Upper lobe of right lung (tissue), 1 donor: ENCODE measurements around the gene CLMN. TPM values are rescaled to one million over a fixed set of nuclear protein-coding genes. Genes with fewer than 3 reads are reported as not detected.
"Not testable (repeated sequence)": the region's sequence is repeated elsewhere in the genome, so short reads cannot be mapped to it uniquely, and the experiment has no call there.

Source experiments
- ATAC-seq: fragments of 200-7000 bp; cut with Tn5 transposase; one replicate; pipeline ENCODE4 v1.9.1; 2020; ENCODE audit warnings: mild to moderate bottlenecking, moderate library complexity
- DNase-seq: peaks from one replicate; pipeline ENCODE4 v3.0.0-alpha.2; 2020
- H3K27ac ChIP-seq: fragments of 200-600 bp; one replicate; pipeline ENCODE4 v1.8.0; 2022
- H3K27me3 ChIP-seq: fragments of 200-600 bp; one replicate; pipeline ENCODE4 v1.8.0; 2022; ENCODE audit warnings: mild to moderate bottlenecking
- H3K36me3 ChIP-seq: fragments of 200-600 bp; one replicate; pipeline ENCODE4 v1.8.0; 2022
- H3K4me1 ChIP-seq: fragments of 200-600 bp; one replicate; pipeline ENCODE4 v1.8.0; 2022
- H3K4me3 ChIP-seq: fragments of 200-600 bp; one replicate; pipeline ENCODE4 v1.8.0; 2022; ENCODE audit warnings: mild to moderate bottlenecking
- H3K9me3 ChIP-seq: fragments of 200-600 bp; one replicate; pipeline ENCODE4 v1.8.0; 2022
- CTCF ChIP-seq: fragments of 200-600 bp; IDR thresholded peaks from one replicate; pipeline ENCODE4 v1.8.0; 2022; ENCODE audit warnings: antibody characterized with exemption
- intact Hi-C: fragments of 100-400 bp; cut with DNase I; formaldehyde crosslinking; loops from one replicate; pipeline ENCODE4 v1.11.0; 2022
- total RNA-seq: library from RNA; stranded (reverse); fragmentation: NEBNext Ultra II Directional; extraction: Animal tissue kit (Norgen Biotek cat#: 25700); gene quantifications from one replicate; pipeline ENCODE4 v1.2.1, GENCODE V29; 2021
- donor health status: DM: no; HTN: yes; CAD: no; lungs with severe emphysema.

CLMN gene
- total RNA-seq, 1 donor from 2014 or later = 19.3 TPM

DNA sequence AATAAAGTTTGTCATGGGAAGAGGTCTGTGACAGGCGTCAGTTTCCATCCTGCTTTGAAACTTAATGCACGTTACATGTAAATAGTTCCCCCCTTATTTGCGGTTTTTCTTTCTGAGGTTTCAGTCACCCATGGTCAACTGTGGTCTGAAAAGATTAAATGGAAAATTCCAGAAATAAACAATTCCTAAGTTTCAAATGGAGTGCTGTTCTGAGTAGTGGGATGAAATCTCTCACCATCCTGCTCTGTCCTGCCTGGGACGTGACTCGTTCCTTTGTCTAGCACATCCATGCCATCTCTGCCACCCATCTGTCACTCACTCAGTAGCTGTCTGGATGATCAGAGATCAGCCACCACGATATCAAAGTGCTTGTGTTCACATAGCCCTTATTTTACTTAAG is 111.1 kb downstream of the CLMN start:
- DNase-seq (no peak), ATAC-seq (no peak)
- intact Hi-C loops = no loop called here
- peaks cover under 1% of the 10 kb centered on the region for H3K27me3 ChIP-seq
- H3K4me3 ChIP-seq = no peak overlapping the region
- no peaks in the 10 kb centered on the region for H3K4me1 ChIP-seq
- no peak overlapping the region for H3K27ac ChIP-seq
- no peak for TF ChIP-seq CTCF
- H3K9me3 ChIP-seq = no peaks in the 10 kb centered on the region
- peaks cover 6% of the 10 kb centered on the region for H3K36me3 ChIP-seq

DNA sequence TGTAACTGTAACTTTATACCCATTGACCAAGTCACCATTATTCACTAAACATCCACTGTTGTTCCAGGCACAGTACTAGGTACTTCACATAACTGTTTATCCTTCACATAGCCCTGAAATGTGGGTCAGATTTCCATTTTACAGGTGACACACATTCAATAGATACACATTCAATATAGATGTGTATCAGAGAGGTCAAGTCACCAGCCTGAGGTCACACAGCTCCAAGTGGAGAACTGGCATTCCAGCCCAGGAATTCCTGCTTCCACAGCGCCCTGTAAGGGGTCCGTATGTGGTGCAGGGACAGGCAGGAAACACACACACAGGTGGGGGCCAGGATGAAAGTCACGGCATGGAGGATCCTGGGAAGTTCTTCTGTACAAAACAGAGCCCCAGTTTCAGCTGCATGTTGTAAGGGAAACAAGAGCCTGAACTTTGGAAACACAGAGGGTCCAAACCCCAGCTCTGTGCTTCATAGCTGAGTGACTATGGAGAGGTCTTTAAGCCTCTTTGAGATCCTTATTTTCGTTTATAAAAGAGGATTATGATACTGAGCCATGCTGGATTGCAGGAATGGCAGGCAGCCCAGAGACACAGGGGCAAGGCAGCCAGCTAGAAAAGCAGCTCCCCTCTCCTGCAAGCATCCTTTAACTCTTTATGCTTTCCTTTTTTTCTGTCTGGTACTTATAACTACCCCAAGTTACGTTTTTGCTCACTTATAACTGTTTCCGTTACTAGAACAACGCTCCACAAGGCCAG is 112.1 kb downstream of the CLMN start:
- Histone ChIP-seq H3K9me3 (no peaks in the 10 kb centered on the region), H3K36me3 (peaks cover 11% of the 10 kb centered on the region), H3K4me3 (no peak overlapping the region), H3K27me3 (peaks cover 4% of the 10 kb centered on the region), H3K27ac (no peak overlapping the region), H3K4me1 (no peaks in the 10 kb centered on the region)
- TF ChIP-seq CTCF = no peak
- ATAC-seq (no peak), DNase-seq (no peak)
- intact Hi-C loops = no loop called here

DNA sequence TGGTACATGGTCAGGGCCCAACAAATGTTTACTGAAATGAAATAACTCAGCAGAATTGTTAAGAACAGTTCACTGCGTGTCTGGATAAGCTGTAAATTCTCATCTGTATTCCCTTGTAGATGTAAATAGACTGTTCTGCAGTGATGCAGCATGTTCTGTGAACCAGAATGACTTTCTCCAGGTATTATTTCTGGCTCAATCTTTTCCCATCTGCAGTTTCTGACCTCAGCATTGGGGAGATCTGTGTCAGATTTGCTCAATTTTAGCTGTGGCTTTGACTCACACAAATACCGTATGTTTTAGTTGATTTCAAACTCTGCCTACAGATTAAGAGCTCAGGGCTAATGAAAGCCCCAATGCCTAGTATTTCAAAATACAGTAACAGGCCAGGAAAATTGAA is 113.2 kb downstream of the CLMN start:
- ATAC-seq = no peak
- TF ChIP-seq CTCF = no peak

GRCh38 chr14:95204705-95205104 is 115.0 kb downstream of the CLMN start:
- DNase-seq (no peak), ATAC-seq (no peak)
- Histone ChIP-seq H3K9me3 (no peaks in the 10 kb centered on the region), H3K36me3 (peaks cover 11% of the 10 kb centered on the region), H3K27ac (no peak overlapping the region), H3K4me3 (no peak overlapping the region), H3K4me1 (no peaks in the 10 kb centered on the region), H3K27me3 (peaks cover 4% of the 10 kb centered on the region)
- intact Hi-C loops = no loop called here
- no peak for TF ChIP-seq CTCF

More for the DNA sequence above, 113.2 kb downstream of the CLMN start:
- no peak for DNase-seq
- no peaks in the 10 kb centered on the region for H3K9me3 ChIP-seq
- no peaks in the 10 kb centered on the region for H3K4me1 ChIP-seq
- intact Hi-C loops = no loop called here
- no peak overlapping the region for H3K27ac ChIP-seq
- H3K36me3 ChIP-seq = peaks cover 11% of the 10 kb centered on the region
- H3K4me3 ChIP-seq = no peak overlapping the region
- H3K27me3 ChIP-seq = peaks cover 4% of the 10 kb centered on the region

DNA sequence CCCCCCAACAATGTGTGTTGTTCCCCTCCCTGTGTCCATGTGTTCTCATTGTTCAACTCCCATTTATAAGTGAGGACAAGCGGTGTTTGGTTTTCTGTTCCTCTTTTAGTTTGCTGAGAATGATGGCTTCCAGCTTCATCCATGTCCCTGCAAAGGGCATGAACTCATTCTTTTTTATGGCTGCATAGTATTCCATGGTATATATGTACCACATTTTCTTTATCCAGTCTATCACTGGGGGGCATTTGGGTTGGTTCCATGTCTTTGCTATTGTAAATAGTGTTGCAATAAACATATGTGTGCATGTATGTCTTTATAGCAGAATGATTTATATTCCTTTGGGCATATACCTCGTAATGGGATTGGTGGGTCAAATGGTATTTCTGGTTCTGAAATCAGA is 118.0 kb downstream of the CLMN start:
- H3K4me3 ChIP-seq, H3K4me1 ChIP-seq, intact Hi-C loops, H3K27me3 ChIP-seq, H3K9me3 ChIP-seq, DNase-seq, H3K27ac ChIP-seq, ATAC-seq: not testable (repeated sequence)
- H3K36me3 ChIP-seq = peaks cover 11% of the 10 kb centered on the region

GRCh38 chr14:95200404-95200803 is 119.3 kb downstream of the CLMN start:
- no peak for TF ChIP-seq CTCF
- DNase-seq (peak; percentile 87), ATAC-seq (peak; percentile 91)
- peaks cover 11% of the 10 kb centered on the region for H3K36me3 ChIP-seq
- no peak overlapping the region for H3K27ac ChIP-seq
- peaks cover 4% of the 10 kb centered on the region for H3K27me3 ChIP-seq
- no peaks in the 10 kb centered on the region for H3K4me1 ChIP-seq
- H3K9me3 ChIP-seq = no peaks in the 10 kb centered on the region
- H3K4me3 ChIP-seq = no peak overlapping the region
- intact Hi-C loops = no loop called here
